Measurements from ENCODE around the gene ELP4.

Gene ELP4

GRCh38 chr11:31815711-31816467 lies 306.3 kb downstream of the ELP4 start:
- DNase-seq = no peak

DNA sequence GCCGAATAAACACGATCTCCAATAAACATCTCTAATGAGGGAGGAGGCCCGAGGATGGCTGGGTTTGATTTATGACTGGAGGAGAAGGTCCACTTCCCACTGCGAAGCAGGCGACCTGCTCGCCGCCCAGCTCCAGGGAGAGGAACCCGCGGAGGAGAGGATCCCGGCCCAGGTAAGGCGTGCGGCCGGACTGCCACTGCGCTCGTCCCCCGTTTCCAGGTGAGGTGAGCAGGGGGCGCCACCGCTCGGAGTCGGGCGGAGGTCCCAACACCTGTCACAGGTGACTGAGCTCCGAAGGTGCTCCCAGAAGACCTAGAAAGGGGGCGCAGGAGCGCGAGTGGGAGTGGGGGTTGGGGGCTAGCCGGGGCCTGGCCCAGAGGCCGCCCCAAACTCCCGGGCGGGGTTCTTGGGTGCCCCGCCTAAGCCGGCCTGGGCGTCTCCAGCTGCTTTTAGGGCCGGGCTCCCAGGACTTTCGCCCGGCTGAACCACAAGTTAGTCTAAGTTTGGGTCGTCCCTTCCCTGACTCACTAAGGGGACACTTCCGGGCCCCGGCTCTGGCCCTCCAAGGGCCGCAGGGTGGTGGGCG lies 307.0 kb downstream of the ELP4 start:
- no peak for DNase-seq

- DNase-seq = no peak
Observed at GRCh38 chr11:31817054-31817620, 307.6 kb downstream of the ELP4 start.

DNA sequence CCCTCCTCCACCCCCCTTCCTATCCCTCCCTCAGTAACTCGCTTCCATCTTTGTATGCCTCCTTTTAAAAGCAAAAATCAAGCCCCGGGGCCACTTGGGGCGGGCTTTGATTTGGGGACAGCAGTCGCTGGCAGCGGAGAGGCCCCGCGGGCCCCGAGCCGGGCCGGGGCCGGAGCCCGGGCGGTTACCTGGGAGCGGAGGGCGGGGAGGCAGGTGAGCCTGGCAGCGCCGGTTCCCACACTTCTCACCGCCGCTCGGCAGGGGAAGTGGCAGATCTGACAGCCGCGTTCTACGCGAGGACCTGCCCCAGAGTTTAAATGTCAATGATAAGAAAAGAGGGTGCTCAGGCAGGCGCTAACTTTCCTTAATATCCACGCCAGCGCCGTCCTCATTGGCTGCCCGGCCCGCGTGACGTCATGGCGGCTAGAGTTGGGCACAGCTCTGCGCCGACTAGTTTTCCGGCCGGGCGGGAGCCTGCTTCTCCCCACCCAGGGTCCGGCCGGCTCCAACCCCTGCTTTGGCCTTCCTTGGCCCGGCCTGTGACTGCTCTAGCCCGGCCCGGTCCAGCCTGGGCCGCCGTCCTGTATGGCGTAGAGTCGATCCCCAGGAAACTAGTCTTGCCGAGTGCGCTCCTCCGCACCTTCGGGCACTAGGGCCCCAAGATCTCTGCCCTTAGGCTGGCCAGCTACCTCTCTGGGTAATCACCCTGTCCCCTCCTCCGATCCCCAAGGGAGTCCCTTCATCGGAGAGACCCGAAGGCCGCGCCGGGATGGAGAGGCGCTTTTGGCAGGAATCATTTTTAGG lies 308.3 kb downstream of the ELP4 start:
- DNase-seq = no peak

DNA sequence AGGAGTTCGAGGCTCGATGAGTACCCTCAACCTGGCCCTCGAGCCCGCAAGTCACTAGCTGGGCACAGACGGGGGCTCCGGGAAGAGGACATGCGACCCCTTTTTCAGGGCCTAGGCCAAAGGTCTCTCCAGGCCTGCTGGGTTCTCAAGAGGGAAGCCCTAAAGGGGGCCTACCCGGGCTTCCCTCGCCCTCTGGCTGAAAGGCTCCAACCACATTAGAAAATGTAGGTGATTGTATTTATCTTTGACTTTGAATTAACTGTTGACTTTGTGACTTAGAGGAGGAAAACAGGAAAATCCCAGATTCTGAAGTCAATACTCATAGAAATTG lies 308.8 kb downstream of the ELP4 start:
- no peak for DNase-seq

GRCh38 chr11:31818874-31819331 lies 309.3 kb downstream of the ELP4 start:
- DNase-seq = no peak

DNA sequence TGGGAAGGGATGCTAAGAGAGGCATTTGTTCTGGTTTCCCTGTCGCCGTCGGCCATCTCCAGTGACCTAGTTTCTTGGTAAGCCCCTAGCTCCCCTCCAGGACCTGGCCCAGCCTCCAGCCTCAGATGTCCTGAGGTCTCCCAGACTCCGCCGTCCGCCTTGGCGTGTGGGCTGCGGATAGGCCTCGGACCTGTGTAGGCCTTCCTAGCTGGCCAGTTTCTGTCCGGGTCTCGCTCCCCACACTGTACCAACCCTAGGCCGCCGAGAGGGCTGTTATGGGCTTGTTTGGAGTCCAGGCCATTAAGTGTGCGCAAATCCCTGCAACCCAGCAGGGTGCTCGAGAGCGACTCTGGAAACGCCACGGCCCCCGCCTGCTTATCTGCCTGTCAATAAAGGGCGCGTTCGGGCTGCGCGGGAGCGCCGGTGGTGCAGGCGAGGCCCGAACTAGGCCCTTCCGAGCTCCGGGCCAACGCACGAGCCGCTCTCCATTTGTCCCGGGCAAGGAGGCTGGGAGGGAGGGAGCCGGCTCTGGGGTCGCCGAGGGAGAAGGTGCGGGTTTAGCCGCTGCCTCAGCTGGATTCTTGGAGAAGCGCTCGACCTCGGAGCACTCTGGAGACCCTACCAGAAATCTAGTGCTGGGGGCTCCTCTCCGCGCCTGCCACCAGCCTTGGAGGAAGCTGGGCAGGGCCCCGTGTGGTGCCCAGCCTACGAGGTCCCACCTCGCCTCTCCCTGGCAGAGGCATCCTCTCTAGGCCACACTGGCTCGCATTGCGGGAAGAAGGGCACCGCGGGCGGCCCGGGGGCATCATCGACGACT lies 310.3 kb downstream of the ELP4 start:
- DNase-seq = no peak

- DNase-seq = no peak
Observed at GRCh38 chr11:31820438-31820818, 310.9 kb downstream of the ELP4 start.

- no peak for DNase-seq
Observed at GRCh38 chr11:31821235-31821764, 311.7 kb downstream of the ELP4 start.

DNA sequence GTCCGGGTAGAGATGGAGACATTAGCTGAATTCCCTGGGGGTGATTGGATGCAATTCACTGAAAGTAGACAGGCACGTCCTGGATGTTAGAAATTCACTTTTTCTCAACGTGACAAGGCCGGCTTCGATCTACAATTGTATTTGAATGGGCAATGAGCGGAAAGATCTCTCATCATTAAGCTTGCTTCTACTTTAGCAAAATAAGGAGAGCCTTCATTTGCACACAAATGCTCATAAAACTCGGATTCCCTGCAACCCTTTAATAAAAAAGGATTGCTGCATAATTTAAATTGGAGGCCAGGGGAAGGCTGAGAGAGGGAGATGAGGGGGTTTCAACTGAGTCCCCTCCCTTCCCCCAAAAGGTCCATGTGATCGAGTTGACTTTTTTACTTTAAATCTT lies 312.2 kb downstream of the ELP4 start:
- DNase-seq = no peak

DNA sequence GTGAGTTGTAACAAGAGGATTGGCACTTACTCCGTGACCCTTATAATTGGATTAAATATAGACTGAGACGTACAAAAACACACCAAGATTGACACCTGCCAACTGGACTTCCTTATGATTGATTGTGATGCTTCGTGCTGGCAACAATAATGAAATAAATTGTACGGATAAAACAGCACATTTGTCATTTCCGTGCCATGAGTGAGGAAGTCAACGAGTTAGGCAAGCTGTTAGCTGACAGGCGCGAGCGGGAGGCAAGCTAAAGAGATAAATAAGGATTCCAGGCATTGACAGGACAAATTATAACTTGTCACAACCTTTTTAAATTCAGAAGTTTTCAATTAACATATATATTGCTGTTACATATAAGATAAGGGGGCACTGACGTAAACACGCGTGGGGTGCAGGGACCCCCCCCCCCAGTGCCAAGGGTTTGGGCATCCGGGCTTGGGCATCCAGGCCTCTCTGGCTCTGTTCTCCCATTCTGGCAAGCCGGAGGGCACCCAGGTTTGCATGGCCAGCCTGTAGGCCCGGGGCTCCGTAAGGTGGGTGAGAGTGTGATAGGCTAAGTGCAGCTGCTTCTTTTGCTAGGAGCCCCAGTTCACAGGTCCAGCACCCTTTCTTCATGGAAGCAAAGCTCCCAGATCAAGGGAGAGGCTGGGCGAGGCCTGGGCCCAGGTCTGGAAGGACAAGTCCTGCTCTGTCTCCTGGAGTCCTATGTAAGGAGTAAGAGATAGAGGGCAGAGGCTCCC lies 312.8 kb downstream of the ELP4 start:
- no peak for DNase-seq

DNA sequence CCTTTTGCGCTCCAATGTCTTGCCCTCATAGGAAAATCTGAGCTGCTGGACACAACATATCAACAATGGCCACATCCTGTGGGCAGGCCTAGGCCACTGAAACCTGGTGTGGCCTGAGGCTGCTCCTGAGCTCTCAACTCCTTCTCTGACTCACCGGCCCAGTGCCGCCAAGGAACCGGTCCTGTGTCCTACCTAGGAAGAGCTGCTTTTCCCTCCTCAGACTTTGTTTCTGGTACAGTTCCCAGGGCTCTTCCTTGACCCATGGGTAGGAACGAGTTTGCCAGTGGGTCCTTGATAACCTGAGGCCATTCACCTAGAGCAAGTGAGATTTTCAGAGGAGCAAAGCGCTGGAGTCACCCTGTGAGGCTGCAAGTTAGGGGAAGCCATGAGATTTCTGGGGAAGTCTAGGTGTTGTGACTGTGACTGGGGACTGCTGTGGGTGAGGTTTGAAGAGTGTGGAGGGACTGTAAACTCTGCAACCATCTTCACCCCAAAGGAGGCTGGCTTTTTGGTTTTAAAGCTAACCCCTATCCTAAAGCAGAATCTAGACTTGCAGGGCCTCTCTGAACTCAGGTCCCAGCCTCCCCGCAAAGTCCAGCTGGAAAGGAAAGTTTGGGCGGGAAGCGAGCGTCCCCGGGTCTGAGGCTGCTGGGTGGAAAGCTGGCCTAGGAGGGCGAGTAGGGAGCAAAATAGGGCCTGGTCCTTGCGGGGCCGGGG lies 313.5 kb downstream of the ELP4 start:
- no peak for DNase-seq

DNA sequence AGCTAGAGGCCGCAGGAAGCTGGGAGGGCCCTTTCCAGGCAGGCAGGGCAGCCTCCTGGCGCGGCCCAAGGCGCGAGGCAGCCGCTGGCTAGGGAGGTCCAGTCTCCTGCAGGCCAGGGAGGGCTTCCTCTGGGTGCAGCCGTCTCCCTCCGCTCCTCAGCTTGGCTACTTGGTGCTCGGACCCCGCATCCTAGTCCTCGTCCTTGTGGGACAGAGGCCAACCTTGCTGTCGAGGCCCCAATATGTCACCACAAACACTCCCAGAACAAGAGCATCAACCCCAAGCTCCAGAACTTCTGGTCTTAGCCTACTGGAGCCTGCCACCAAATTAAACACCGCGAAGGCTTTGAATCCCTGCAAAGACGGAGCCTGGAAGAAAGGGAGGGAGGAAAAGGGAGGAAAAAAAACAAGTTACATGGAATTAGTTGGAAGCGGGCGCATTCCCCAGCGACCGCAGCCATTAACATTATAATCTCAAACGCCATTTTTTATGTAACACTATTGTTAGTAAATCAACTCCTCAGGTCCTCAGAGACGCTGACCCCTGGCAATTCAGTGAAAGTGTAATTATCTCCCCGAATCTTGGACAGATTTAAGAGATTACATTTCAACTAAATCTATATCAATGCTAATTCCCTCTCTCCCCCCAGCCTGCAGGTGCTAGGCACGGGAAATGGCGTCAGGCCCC lies 314.2 kb downstream of the ELP4 start:
- no peak for DNase-seq

DNA sequence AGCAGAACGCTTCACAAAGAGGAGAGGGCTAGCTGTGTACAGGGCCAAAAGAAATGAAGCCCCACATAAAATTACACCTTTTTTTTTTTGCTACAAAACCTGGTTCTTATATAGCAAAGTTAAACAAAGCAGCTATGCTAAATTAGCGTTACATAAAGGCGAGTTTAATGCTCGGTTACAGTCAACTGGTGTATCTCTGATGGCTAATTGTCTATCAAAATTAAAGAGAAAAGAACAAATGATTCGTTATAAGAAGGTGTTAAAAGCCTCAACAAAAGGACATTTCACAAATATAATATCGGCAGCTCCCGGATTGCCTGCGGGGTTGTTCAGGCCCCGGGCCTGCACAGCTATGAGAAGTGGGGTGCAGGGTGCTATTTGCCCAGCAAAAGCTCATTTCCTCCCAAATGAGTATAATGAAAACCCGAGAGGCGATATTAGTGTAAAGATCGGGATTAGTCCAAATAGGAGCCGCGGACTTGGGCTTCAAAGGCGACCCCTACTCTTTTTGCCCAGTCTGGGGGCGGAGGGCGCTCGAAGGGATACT lies 314.8 kb downstream of the ELP4 start:
- DNase-seq = no peak

GRCh38 chr11:31824879-31825837 lies 315.6 kb downstream of the ELP4 start:
- DNase-seq = no peak

- DNase-seq = no peak
Observed at GRCh38 chr11:31825838-31826484, 316.4 kb downstream of the ELP4 start.

- DNase-seq = no peak
Observed at GRCh38 chr11:31826536-31827438, 317.2 kb downstream of the ELP4 start.

Data from NCI-H1417 treated with DMSO at 0.1 percent for 48 hours (cell line).